ENCODE results near the gene SERPINA4.

GRCh38 chr14:94572637-94573303, 11.5 kb downstream of the SERPINA4 start:
- TF ChIP-seq CTCF (IDR thresholded peaks at IDR 0.05; ENCODE audit: low read depth, low read length, poor library complexity, severe bottlenecking) = no peak
- no peak for TF ChIP-seq EZH2phosphoT487 (IDR thresholded peaks at IDR 0.05; ENCODE audit: borderline replicate concordance, low read length)
